MG63 (cell line): ENCODE data around the gene KRTAP10-4. TPM values are rescaled to one million over a fixed set of nuclear protein-coding genes. Genes with fewer than 3 reads are reported as not detected.
"Not testable (repeated sequence)": the region's sequence is repeated elsewhere in the genome, so short reads cannot be mapped to it uniquely, and the experiment has no call there.

Source experiments
- DNase-seq: peaks from one replicate; pipeline ENCODE4 v3.0.0-alpha.2; 2020
- H3K27me3 ChIP-seq: fragments of 250-450 bp; sonication (Bioruptor Pico); 2 replicates; pipeline ENCODE4 v1.5.1; 2020; ENCODE audit warnings: mild to moderate bottlenecking, moderate library complexity
- H3K36me3 ChIP-seq: fragments of 250-450 bp; sonication (Bioruptor Pico); 2 replicates; pipeline ENCODE4 v1.5.1; 2020; ENCODE audit warnings: mild to moderate bottlenecking, moderate library complexity
- H3K4me3 ChIP-seq: fragments of 250-450 bp; sonication (Bioruptor Pico); 2 replicates; pipeline ENCODE4 v1.5.1; 2020; ENCODE audit warnings: mild to moderate bottlenecking, moderate library complexity
- H3K9me3 ChIP-seq: fragments of 250-450 bp; sonication (Bioruptor Pico); 2 replicates; pipeline ENCODE4 v1.5.1; 2020; ENCODE audit warnings: mild to moderate bottlenecking, moderate library complexity
- total RNA-seq: library from RNA; depleted of rRNA; stranded (reverse); fragments of >200 nt; shearing (Covaris generic); gene quantifications from 2 replicates; pipeline ENCODE4 v1.2.3, GENCODE V29; 2014; ENCODE audit warnings: low replicate concordance; rRNA removed

The KRTAP10-4 gene, protein sequence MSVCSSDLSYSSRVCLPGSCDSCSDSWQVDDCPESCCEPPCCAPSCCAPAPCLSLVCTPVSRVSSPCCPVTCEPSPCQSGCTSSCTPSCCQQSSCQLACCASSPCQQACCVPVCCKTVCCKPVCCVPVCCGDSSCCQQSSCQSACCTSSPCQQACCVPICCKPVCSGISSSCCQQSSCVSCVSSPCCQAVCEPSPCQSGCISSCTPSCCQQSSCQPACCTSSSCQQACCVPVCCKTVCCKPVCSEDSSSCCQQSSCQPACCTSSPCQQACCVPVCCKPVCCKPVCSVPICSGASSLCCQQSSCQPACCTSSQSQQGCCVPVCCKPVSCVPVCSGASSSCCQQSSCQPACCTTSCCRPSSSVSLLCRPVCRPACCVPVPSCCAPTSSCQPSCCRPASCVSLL
- not detected in 2 replicates for total RNA-seq

DNA sequence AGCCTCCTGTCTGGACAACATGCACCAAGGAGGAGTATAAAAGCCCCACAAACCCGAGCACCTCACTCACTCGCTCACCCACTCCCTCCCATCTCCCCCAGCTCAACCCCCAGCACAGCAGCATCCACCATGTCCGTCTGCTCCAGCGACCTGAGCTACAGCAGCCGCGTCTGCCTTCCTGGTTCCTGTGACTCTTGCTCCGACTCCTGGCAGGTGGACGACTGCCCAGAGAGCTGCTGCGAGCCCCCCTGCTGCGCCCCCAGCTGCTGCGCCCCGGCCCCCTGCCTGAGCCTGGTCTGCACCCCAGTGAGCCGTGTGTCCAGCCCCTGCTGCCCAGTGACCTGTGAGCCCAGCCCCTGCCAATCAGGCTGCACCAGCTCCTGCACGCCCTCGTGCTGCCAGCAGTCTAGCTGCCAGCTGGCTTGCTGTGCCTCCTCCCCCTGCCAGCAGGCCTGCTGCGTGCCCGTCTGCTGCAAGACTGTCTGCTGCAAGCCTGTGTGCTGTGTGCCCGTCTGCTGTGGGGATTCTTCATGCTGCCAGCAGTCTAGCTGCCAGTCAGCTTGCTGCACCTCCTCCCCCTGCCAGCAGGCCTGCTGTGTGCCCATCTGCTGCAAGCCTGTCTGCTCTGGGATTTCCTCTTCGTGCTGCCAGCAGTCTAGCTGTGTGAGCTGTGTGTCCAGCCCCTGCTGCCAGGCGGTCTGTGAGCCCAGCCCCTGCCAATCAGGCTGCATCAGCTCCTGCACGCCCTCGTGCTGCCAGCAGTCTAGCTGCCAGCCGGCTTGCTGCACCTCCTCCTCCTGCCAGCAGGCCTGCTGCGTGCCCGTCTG is at the start of gene KRTAP10-4:
TSS of gene KRTAP10-4 (plus strand) at position 100 of the 827 bp plus-strand sequence. CDS start at position 130, 30 bp downstream.
- not testable (repeated sequence) for H3K27me3 ChIP-seq, H3K4me3 ChIP-seq, H3K36me3 ChIP-seq
- H3K9me3 ChIP-seq = peaks cover 28% of the 10 kb centered on the region
- DNase-seq = peak; percentile 50

DNA sequence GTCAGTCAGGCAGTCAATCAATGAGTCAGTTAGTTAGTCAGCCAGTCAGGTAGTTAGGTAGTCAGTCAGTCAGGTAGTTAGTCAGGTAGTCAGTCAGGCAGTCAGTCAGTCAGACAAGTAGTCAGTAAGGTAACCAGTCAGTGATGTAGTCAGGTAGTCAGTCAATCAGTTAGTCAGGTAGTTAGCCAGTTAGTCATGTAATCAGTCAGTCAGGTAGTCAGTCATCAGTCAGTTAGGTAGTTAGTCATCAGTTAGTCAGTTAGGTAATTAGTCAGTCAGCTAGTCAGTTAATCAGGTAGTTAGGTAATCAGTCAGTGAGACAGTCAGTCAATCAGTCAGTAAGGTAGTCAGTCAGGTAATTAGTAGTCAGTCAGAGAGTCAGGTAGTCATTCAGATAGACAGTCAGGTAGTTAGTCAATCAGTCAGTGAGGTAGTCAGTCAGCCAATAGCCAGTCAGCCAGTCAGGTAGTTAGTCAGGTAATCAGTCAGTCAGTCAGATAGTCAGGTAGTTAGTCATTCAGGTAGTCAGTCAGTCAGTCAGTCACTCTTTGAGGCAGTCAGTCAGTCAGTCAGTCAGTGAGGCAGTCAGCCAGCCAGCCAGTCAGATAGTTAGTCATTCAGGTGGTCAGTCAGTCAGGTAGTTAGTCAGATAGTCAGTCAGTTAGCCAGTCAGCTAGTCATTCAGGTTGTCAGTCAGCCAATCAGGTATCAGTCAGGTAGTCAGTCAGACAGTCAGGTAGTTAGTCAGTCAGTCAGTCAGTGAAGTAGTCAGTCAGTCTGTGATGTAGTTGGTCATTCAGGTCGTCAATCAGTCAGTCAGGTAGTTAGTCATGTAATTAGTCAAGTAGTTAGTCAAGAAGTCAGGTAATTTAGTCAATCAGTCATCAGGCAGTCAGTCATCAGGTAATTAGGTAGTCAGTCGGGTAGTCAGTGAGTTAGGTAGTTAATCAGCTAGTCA is 48.8 kb upstream of the KRTAP10-4 start:
- DNase-seq = no peak
- Histone ChIP-seq H3K36me3 (no peaks in the 10 kb centered on the region), H3K4me3 (no peak overlapping the region), H3K9me3 (peaks cover 10% of the 10 kb centered on the region), H3K27me3 (peaks cover 3% of the 10 kb centered on the region; the same call in 1 of the 2 replicates)

DNA sequence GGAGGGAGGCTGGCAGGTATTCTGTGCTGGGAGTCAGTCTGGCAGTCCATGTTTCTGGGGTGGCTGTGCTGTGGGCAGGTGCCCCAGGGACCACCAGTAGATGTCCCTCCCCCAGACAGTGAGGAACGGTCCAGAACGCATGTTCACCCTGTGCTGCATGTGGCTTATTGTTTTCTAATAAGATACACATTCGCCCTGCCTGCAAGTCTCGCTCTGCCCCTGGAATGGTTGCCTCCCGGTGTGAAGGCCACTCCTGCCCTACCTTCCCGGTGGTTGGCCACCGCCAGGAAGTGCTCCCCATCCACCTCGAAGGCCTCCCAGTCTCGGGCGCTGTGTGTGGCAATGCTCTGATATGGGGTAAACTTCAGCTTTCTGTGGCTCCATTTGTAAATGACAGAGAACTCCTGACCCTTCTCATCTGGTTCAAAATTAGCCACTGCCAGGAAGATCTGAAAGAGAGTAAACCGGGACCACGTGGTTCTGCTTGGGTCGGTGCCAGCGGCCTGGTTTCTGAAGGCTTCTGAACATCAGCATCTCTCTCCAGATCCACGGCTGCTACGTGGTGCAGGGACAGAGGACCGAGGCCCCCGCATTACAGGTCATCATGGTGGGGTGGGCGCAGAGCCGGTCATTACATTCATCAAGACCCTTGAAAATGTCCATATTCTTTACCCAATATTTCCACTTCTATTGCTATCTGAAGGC is 48.0 kb upstream of the KRTAP10-4 start:
- Histone ChIP-seq H3K9me3 (peaks cover 10% of the 10 kb centered on the region), H3K36me3 (no peaks in the 10 kb centered on the region), H3K27me3 (no peaks in the 10 kb centered on the region), H3K4me3 (no peak overlapping the region)
- no peak for DNase-seq

DNA sequence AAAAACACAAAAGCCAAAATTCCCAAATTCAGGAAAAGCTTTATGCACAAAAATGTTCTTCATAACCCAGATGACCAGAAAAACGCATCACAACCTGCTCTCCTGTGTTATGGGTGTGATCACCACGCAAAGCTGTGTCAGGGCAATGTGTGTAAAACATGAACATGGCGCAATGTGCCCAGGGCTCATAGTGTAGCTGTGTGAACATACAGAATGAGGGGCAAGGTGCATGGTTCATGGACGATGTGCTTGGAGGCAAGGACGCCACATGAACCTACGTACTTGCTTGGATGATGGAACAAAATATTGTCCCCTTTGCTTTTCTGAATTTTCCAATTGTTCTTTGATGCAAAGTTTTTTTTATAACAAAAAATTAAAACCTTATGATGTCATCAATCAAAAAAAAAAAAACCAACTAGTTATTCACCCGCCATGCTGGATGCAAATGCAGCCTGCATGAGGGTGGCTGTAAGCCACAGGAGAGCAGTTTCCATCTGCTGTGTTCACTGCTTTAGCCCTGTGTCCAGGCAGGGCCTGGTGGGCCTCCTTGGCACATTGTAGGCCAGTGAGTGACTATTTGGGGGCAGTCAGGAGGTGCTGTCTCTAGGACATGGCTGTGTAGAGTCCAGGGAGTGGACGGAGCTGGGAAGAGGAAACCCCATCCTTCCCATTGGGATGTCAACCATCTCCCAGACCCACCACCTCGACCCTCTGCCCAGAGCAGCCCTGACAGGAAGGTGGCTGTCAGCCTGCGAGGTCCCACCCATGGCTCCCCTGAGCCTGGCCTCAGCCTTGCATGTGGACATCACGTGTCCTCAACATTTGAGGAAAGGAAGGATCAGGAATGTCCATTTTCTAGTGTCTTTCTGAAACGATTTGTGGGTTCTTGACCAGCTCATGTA is 47.2 kb upstream of the KRTAP10-4 start:
- Histone ChIP-seq H3K27me3 (no peaks in the 10 kb centered on the region), H3K36me3 (no peaks in the 10 kb centered on the region), H3K4me3 (no peak overlapping the region), H3K9me3 (peaks cover 10% of the 10 kb centered on the region)
- DNase-seq = no peak

DNA sequence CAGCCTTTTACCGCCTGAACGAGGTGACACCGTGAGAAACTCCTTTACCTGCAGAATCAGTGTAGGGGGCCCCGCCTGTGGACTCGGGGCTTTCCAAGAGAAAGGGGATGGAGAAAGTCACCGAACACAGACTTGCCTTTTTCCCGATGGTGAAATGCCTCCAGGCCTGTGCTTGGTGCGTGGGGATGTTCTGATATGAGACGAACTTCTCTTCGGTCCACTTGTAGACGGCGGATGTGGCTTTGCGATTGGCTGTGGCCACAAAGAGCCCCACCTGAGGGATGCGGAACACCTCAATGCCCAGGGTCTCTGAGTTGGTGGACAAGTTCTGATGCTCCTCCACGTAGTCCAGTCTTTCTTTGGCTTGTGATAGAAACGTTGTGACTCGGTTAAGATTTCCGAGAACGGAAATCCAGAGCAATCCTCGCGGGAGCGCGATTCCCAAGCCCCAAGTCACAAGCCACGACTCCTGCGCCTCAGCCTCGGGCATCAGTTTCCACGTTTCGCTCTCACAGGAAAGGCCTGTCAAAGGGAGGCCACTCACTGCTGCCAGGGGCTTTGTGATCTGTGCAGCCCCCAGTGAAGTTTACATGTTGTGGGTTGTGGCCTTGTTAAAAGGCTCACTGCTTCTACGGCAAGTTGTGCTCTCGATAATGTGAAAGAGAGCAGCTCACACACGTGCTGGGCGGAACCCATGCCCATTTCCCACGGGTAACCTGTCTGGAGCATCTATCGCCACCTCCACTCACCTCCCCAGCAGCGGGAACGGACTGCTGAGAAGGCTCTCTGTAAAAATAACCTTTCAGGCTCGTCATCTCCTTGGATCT is 46.2 kb upstream of the KRTAP10-4 start:
- Histone ChIP-seq H3K9me3 (peaks cover 10% of the 10 kb centered on the region), H3K4me3 (no peak overlapping the region), H3K27me3 (no peaks in the 10 kb centered on the region), H3K36me3 (no peaks in the 10 kb centered on the region)
- DNase-seq = no peak

DNA sequence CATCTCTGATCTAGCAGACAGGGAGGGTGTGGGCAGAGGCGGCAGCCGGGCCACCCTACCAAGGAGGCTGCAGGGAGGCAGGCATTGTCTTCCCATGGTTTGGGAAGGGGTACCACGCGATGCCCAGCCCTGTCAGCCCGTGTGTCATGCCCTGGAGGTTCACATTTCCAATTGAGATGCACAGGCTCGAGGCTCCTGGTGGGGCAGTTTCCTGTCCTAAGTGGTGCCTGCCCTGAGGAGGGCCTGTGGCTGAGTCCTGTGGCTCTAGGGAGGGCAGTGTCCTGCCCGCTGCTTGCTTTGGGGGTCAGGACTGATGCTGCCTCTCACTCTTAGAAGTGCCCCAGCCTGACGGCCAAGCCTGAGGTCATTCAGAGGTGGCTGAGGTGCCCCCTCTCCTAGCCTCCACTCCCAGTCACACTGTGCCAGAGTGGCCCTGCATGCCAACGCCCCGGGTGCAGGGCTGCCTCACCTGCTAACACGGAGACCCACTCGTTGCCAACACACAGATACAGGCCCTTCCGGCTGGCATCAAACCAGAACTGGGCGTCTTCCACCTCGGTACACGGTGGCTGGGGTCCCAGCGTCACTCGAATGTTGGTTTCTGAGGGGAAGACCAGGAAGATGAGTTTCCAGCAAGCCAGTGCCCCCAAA is 45.4 kb upstream of the KRTAP10-4 start:
- Histone ChIP-seq H3K9me3 (peaks cover 10% of the 10 kb centered on the region), H3K4me3 (no peak overlapping the region), H3K36me3 (no peaks in the 10 kb centered on the region), H3K27me3 (no peaks in the 10 kb centered on the region)
- DNase-seq = no peak

DNA sequence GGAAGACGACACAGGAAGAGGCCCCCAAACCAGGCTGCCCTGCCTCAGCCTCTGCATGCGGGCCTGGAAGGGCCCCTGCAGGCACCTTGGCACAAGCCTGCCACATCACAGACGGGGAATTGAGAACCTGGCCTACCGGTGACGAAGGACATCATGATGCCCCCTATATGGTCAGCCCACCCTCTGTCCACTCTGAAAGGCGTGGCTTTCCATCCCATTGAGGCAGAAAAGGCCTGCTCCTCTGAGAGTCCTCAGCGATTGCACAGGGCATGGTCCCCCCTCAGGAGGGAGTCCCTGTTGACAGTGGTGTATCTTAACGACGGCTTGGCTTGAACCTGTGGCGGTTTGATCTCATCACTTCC is 44.9 kb upstream of the KRTAP10-4 start:
- Histone ChIP-seq H3K4me3 (no peak overlapping the region), H3K27me3 (no peaks in the 10 kb centered on the region), H3K36me3 (no peaks in the 10 kb centered on the region), H3K9me3 (peaks cover 9% of the 10 kb centered on the region)
- no peak for DNase-seq

DNA sequence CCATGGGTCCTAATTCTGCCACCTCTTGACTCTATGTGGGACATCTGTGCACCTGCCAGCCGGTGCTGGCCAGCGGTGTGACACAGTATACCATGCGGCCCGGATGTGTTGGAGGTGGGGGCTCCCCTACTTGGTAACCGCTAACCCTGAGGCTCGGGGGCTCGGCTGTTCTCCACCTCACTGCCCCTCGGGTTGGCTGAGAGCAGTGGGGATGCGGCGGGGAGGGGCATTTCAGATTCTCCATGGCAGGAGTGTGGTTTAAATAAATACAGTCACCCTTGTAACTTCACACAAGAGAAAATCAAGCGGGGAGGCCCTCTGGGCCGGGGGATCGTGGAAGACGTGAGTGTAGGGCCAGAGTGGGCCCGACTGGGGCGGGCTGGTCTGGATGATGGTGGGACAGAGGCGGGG is 44.5 kb upstream of the KRTAP10-4 start:
- no peaks in the 10 kb centered on the region for H3K36me3 ChIP-seq
- no peak for DNase-seq
- no peak overlapping the region for H3K4me3 ChIP-seq
- H3K9me3 ChIP-seq = peaks cover 6% of the 10 kb centered on the region
- no peaks in the 10 kb centered on the region for H3K27me3 ChIP-seq

DNA sequence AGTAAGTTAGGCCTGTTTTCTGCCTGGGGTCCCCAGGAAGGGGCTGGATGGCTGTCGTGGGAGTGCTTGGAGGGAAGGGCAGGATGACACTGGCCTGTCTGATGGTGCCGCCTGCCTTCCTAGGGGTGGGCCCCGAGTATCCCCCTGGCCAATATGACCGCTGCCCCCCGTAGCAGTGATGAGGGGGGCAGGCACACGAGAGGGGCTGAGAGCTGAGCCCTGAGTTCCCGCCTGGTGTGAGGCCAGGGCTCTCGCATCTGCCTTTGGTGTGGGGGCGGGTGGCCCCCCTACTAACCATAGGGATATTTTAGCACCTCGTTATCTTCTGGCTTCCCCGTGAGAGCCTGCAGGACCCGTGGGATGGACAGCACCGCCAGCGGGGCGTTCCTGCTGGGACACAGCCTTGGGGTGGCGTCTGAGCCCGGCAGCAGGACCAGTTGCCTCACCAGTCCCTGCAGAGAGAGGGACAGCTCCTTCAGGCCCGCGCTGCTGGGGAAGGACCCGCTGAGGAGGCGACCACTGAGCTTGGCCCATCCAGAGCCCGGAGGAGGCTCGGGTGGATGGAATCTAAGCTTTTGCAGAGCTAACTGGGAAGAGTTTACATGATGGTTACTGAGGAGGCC is 43.9 kb upstream of the KRTAP10-4 start:
- Histone ChIP-seq H3K4me3 (no peak overlapping the region), H3K9me3 (peaks cover 3% of the 10 kb centered on the region), H3K36me3 (no peaks in the 10 kb centered on the region), H3K27me3 (no peaks in the 10 kb centered on the region)
- DNase-seq = no peak

DNA sequence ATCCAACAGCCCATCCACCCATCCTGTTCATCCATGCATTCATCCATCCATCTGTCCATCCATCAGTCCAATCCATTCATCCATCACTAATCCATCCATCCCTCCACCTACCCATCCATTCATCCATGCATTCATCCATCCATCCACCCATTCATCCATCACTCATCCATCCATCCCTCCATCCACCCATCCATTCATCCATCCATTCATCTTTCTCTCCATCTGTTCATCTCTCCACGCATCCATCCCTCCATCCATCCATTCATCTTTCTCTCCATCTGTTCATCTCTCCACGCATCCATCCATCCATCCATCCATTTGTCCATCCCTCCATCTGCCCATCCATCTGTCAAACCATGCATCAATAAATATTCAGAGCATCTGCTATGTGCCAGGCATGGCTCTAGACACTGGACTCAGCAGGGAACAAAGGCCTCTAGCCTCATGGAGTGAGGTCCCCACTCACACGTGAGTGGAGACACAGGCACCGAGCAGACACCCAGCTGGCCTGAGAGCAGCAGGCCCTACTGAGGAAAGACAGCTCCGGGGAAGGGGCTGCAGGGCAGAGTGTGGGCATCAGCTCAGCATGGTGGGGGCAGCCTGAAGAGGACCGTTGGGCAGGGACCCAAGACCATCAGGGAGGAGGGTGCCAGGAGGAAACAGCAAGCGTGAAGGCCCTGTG is 43.2 kb upstream of the KRTAP10-4 start:
- Histone ChIP-seq H3K36me3 (no peaks in the 10 kb centered on the region), H3K9me3 (no peaks in the 10 kb centered on the region), H3K4me3 (no peak overlapping the region), H3K27me3 (no peaks in the 10 kb centered on the region)
- DNase-seq = no peak

DNA sequence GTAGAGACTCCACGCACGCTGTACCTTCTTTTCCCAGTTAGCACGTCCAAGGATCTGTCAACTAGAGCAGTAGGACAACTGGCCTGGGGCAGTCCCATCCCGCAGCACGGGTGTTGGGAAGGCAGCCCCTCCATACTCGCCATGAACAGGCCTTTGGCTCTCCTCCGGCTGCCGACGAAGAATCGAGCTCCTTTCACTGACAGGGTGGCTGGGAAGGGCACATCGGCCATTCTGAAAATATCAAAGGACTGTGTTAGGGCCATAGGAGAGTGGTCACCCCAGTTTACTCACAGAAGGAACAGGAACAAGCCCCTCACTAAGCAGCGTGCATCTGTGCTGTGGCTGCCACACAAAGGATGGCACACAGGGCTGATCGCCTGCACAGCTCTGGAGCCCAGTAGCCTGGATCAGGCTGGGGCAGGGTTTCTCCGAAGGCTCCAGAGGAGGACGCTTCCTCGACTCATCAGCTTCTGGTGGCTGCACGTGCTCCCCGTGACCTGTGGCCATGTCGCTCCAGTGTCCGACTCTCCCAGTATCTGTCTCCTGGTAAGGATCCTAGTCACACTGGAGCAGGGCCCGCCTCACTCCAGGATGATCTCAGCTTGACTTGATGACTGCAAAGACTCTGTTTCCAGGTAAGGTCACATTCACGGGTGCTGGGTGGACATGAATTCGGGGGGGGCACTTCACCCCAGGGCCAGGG is 42.5 kb upstream of the KRTAP10-4 start:
- H3K36me3 ChIP-seq = no peaks in the 10 kb centered on the region
- H3K27me3 ChIP-seq = no peaks in the 10 kb centered on the region
- DNase-seq = no peak
- H3K9me3 ChIP-seq = no peaks in the 10 kb centered on the region
- no peak overlapping the region for H3K4me3 ChIP-seq

DNA sequence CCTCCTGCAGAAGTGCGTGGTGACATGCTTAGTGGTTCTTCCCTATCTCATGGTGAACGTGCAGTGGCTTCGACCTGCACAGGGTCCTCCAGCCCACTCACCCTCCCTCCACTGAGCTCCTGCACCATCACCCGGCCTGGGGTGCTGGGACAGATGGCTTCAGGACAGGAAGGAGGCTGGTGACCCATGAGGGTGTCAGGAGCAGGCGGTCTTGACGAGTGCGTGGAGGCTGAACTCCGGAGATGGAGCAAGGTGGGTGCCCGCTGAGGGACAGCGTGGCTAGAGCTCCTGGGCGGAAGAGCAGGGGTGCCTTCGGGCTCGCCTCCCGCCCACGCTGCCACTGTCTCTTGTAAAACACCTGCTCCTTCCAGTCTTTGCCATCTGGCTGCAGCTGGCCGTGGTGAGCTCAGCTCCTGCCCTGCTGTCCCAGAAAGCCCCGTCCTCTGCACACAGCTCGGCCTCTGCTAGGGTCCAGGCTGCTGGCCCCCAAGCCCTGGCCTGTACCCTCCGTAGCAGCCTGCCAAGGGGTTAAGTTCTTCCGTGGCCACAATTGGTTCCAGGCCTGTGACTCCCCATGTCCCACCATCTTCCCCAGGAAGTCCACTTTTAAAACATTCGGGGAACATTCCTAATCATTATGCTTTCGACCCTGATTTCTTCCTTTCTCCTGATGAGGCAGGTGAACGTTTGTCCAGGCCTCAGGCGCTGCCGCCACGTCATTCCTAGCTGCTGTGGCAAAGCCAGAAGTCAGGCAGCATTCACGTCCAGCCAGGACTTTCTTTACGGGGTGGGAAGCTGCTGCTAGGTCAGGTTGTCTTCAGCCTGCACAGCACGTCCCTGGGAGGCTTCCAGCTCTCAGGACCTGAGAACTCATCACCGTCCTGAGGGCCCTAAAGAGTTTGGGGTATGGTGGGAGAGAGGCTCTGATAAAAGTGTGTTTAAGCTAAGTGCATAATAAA is 41.6 kb upstream of the KRTAP10-4 start:
- no peaks in the 10 kb centered on the region for H3K9me3 ChIP-seq

More for the DNA sequence above, 41.6 kb upstream of the KRTAP10-4 start:
- Histone ChIP-seq H3K27me3 (0 out of 2 replicates have a peak, but pooled peaks cover 3% of the 10 kb centered on the region), H3K4me3 (no peak overlapping the region), H3K36me3 (no peaks in the 10 kb centered on the region)
- DNase-seq = no peak
